Endothelial cell of umbilical vein (primary cell): ENCODE measurements around the gene AP1G2. TPM values are rescaled to one million over a fixed set of nuclear protein-coding genes. Genes with fewer than 3 reads are reported as not detected.

Experiments used
- BruUV-seq: library from RNA; stranded (reverse); fragments of 400-500 nt; replicated peaks from 2 replicates; lab custom pipeline; 2021; lab: Mats Ljungman, UMichigan
- CTCF ChIA-PET: fragments of 300-600, 350-600 bp; sonication (Branson Sonifier 250); formaldehyde crosslinking; loops from one replicate; lab custom pipeline; 2021; ENCODE audit warnings: antibody characterized with exemption, inconsistent platforms; lab: Charles Lee
- POLR2A ChIA-PET: fragments of 300-600, 350-600 bp; sonication (Branson Sonifier 250); formaldehyde crosslinking; loops from one replicate; lab custom pipeline; 2021; ENCODE audit warnings: antibody characterized with exemption, inconsistent platforms; lab: Charles Lee
- DNase-seq: peaks from one replicate; pipeline ENCODE4 v3.0.0-alpha.2; 2011; ENCODE audit warnings: low read depth, low spot score
- FAIRE-seq: peaks from 2 replicates; lab custom pipeline; 2011; peaks lifted over from hg19 to GRCh38; lab: Jason Lieb, UNC
- H2AFZ ChIP-seq: 2 replicates; pipeline ENCODE4 v1.6.0; 2012; ENCODE audit warnings: low read depth, low read length, control low read depth, inconsistent platforms
- H3K27ac ChIP-seq: 2 replicates; pipeline ENCODE4 v1.5.1; 2011; ENCODE audit warnings: low read depth, mild to moderate bottlenecking, control low read depth, low read length, moderate library complexity; ENCODE audit not compliant: insufficient read depth
- H3K27me3 ChIP-seq, 2 experiments: 2 replicates each; pipeline versions ENCODE4 v1.6.0 to v1.6.1; 2011; ENCODE audit warnings: low read length in 2 of 2, mixed read lengths in 1 of 2; ENCODE audit not compliant: control insufficient read depth in 2 of 2, insufficient read depth in 2 of 2
- H3K36me3 ChIP-seq, 2 experiments: 2 replicates in 1 of 2; 3 replicates in 1 of 2; pipeline ENCODE4 v1.5.1; 2011; ENCODE audit warnings: low read length in 2 of 2, mild to moderate bottlenecking in 1 of 2, moderate library complexity in 1 of 2; ENCODE audit not compliant: control insufficient read depth in 2 of 2, insufficient read depth in 2 of 2; ENCODE audit errors: extremely low read depth in 1 of 2
- H3K4me1 ChIP-seq: 3 replicates; pipeline ENCODE4 v1.5.1; 2011; ENCODE audit warnings: mild to moderate bottlenecking, low read length; ENCODE audit not compliant: control insufficient read depth, insufficient read depth; ENCODE audit errors: extremely low read depth
- H3K4me2 ChIP-seq: 2 replicates; pipeline ENCODE4 v1.6.1; 2011; ENCODE audit warnings: low read length, control low read depth, mixed read lengths; ENCODE audit not compliant: insufficient read depth
- H3K4me3 ChIP-seq, 3 experiments: fragments of 200-600 bp in 1 of 3; sonication (generic), shearing (Covaris generic) in 1 of 3; replicated peaks in 1 of 3; 2 replicates each; pipeline ENCODE4 v1.5.1; 2011 to 2016; ENCODE audit warnings: control low read depth in 3 of 3, low read length in 3 of 3, mild to moderate bottlenecking in 2 of 3, inconsistent platforms in 1 of 3, low read depth in 1 of 3, moderate library complexity in 1 of 3; ENCODE audit not compliant: insufficient read depth in 1 of 3
- H3K79me2 ChIP-seq: 2 replicates; pipeline ENCODE4 v1.6.0; 2012; ENCODE audit warnings: low read length, inconsistent platforms; ENCODE audit not compliant: control insufficient read depth, insufficient read depth
- H3K9ac ChIP-seq: replicated peaks from 2 replicates; pipeline ENCODE3; 2011; ENCODE audit warnings: low read length, control low read depth; ENCODE audit not compliant: insufficient read depth; ENCODE audit errors: extremely low read depth
- H3K9me1 ChIP-seq: replicated peaks from 3 replicates; pipeline ENCODE4 v1.6.0; 2011; ENCODE audit warnings: mild to moderate bottlenecking, low read length; ENCODE audit not compliant: control insufficient read depth, insufficient read depth; ENCODE audit errors: extremely low read depth
- H3K9me3 ChIP-seq: replicated peaks from 2 replicates; pipeline ENCODE4 v1.5.1; 2012; ENCODE audit warnings: low read length, inconsistent platforms; ENCODE audit not compliant: control insufficient read depth, insufficient read depth
- H4K20me1 ChIP-seq: replicated peaks from 2 replicates; pipeline ENCODE3; 2011; ENCODE audit warnings: mild to moderate bottlenecking, low read length; ENCODE audit not compliant: control insufficient read depth, insufficient read depth; ENCODE audit errors: extremely low read depth
- CTCF ChIP-seq, 2 donors: IDR thresholded peaks; 1 replicate in 1 of 2; 2 replicates in 1 of 2; pipeline ENCODE4 v1.5.1; 2011; ENCODE audit warnings: low read length in 2 of 2, mild to moderate bottlenecking in 2 of 2, moderate library complexity in 2 of 2, control low read depth in 1 of 2, inconsistent platforms in 1 of 2, low read depth in 1 of 2; ENCODE audit not compliant: insufficient read depth in 1 of 2; ENCODE audit errors: extremely low read depth in 1 of 2
- EZH2 ChIP-seq: IDR thresholded peaks from 2 replicates; pipeline ENCODE4 v1.6.1; 2012; ENCODE audit warnings: borderline replicate concordance, low read depth, mild to moderate bottlenecking, moderate library complexity, low read length, inconsistent platforms; ENCODE audit not compliant: severe bottlenecking
- FOS ChIP-seq: IDR thresholded peaks from 2 replicates; pipeline ENCODE4 v1.6.1; 2011; ENCODE audit warnings: mild to moderate bottlenecking, low read length, moderate library complexity, borderline replicate concordance; ENCODE audit not compliant: insufficient read depth
- GATA2 ChIP-seq: IDR thresholded peaks from 2 replicates; pipeline ENCODE4 v1.7.0; 2011; ENCODE audit warnings: low read depth, mild to moderate bottlenecking, moderate library complexity, mixed read lengths, low read length; ENCODE audit not compliant: insufficient read length, insufficient read depth
- JUN ChIP-seq: IDR thresholded peaks from 2 replicates; pipeline ENCODE4 v1.6.1; 2011; ENCODE audit warnings: borderline replicate concordance, low read depth; ENCODE audit not compliant: insufficient read length, insufficient read depth
- MAX ChIP-seq: IDR thresholded peaks from 2 replicates; pipeline ENCODE4 v1.6.1; 2011; ENCODE audit not compliant: insufficient read depth, insufficient read length
- MYC ChIP-seq: IDR thresholded peaks from one replicate; pipeline ENCODE4 v1.6.1; 2011; ENCODE audit warnings: mild to moderate bottlenecking, low read depth, low read length
- POLR2A ChIP-seq: IDR thresholded peaks from 2 replicates; pipeline ENCODE4 v1.6.1; 2012; ENCODE audit warnings: low read depth, mild to moderate bottlenecking, control low read depth, low read length
- POLR2AphosphoS5 ChIP-seq: IDR thresholded peaks from 2 replicates; pipeline ENCODE4 v1.6.1; 2012; ENCODE audit warnings: low read depth, mild to moderate bottlenecking, control low read depth, low read length, moderate library complexity; ENCODE audit not compliant: insufficient read depth
- dilution Hi-C: fragments of 300-500 bp; cut with MboI; formaldehyde crosslinking; loops from one replicate; pipeline ENCODE4 v1.15.0; 2019; ENCODE audit warnings: low sequenced_read_pairs; ENCODE audit not compliant: extremely low pct_ligation_motif_present
- intact Hi-C: fragments of 100-400 bp; cut with micrococcal nuclease; formaldehyde crosslinking; loops from one replicate; pipeline ENCODE4 v1.10.0; 2022
- polyA plus RNA-seq, 4 experiments: library from polyadenylated mRNA; depleted of rRNA in 3 of 4; stranded (reverse) in 3 of 4; unstranded in 1 of 4; fragments of >200 nt; gene quantifications; 2 replicates each; pipeline versions ENCODE4 v1.2.1 to v1.2.3, GENCODE V29; 2011 to 2012; ENCODE audit warnings: missing spikeins in 1 of 4
- total RNA-seq: library from RNA; stranded (reverse); gene quantifications from 2 replicates; pipeline ENCODE4 v1.2.3, GENCODE V29; 2021

The AP1G2 gene
- total and polyA plus RNA-seq, 2 donors (not counting 3 experiments of a cell fraction or from before 2014, with no cell fraction given) = 39.0 to 55.8 TPM

- ChIA-PET CTCF (interaction anchor here (4.0 kb wide), 1 partner anchor 28 kb away, joined by 20 read pairs; no protein-coding TSS in a partner anchor), POLR2A (no interaction called here)
- Histone ChIP-seq H3K4me1 (no peaks in the 10 kb centered on the region), H3K9me1 (no peaks in the 10 kb centered on the region), H3K9me3 (no peaks in the 10 kb centered on the region), H3K4me2 (no peak overlapping the region), H3K9ac (no peak overlapping the region), H3K36me3 (no peaks in the 10 kb centered on the region), H3K27me3 (no peaks in the 10 kb centered on the region), H4K20me1 (no peaks in the 10 kb centered on the region), H3K4me3 (no peak overlapping the region), H2AFZ (no peak overlapping the region), H3K79me2 (no peaks in the 10 kb centered on the region), H3K27ac (no peak overlapping the region)
- dilution Hi-C loops (no loop called here), intact Hi-C loops (no loop called here)
- TF ChIP-seq POLR2A (no peak), EZH2 (no peak), MYC (no peak), MAX (no peak), POLR2AphosphoS5 (no peak), FOS (no peak), GATA2 (no peak), CTCF (IDR thresholded peaks at IDR 0.05; ENCODE audit: extremely low read depth in 1 of 2, insufficient read depth in 1 of 2, low read depth in 1 of 2, low read length in 2 of 2) (no peak), JUN (no peak)
- DNase-seq (no peak), FAIRE-seq (no peak)
- BruUV-seq = no TSS peak
Measured at GRCh38 chr14:23604675-23605170, 37.1 kb upstream of the AP1G2 start.
